Measurements from ENCODE around the gene CEMIP.

GRCh38 chr15:80958818-80959495 lies 179.8 kb downstream of the CEMIP start:
- TF ChIP-seq CTCF (IDR thresholded peaks at IDR 0.05) (no peak), ZFX (IDR thresholded peaks at IDR 0.05; ENCODE audit: borderline replicate concordance) (no peak)
